Measurements from ENCODE around the gene ABCC1. TPM values are rescaled to one million over a fixed set of nuclear protein-coding genes. Genes with fewer than 3 reads are reported as not detected.

The ABCC1 gene
- total and polyA plus RNA-seq, 2 donors from 2014 or later, result 4.6 to 29.7 TPM

DNA sequence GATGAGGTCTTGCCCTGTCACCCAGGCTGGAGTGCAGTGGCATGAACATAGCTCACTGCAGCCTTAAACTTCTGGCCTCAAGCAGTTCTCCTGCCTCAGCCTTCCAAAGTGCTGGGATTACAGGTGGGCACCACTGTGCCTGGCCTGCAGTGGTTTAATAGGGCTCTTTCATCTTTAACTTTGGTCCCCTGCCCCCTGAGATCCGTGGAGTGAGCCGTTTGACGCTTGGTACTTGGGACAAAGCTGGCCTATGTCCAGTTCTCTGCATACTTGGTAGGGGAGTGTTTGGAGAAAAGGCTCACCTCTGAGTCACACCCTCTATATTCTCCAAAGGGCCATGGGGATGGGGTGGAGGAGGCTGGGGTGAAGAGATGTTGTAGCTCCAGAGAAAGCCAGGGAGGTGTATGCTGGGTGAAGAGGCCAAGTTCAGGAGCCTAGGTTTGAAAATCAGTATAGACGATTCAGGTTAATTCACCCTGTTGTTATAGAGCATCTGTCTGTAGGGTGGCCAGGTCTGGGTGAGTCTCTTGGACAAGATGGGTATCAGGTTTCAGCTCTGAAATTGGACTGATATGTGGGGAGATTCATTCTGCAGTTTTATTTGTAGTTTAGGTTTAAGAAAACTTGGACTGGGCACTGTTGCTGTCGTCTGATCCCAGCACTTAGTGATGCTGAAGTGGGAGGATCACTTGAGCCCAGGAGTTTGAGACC is 17.6 kb downstream of the ABCC1 start:
- intact Hi-C loops (cut with DNase I), result no loop called here
- Histone ChIP-seq H3K4me1 (ENCODE audit: control insufficient read depth in 2 of 3, insufficient read depth in 2 of 3, low read depth in 1 of 3, low read length in 3 of 3) (no peaks in the 10 kb centered on the region), H3K9ac (ENCODE audit: low read length in 3 of 3) (no peak overlapping the region), H3K36me3 (ENCODE audit: control insufficient read depth in 2 of 3, insufficient read depth in 3 of 3, low read length in 3 of 3) (no peaks in the 10 kb centered on the region), H3K9me3 (ENCODE audit: control insufficient read depth in 2 of 3, insufficient read depth in 1 of 3, low read length in 3 of 3) (no peaks in the 10 kb centered on the region), H3K4me3 (ENCODE audit: low read length in 3 of 3) (no peak overlapping the region), H3K27ac (ENCODE audit: low read depth in 2 of 2, low read length in 2 of 2) (no peak overlapping the region), H3K27me3 (ENCODE audit: control insufficient read depth, insufficient read depth, low read length) (no peaks in the 10 kb centered on the region)
- FAIRE-seq, result no peak
- TF ChIP-seq, protein P1, sequence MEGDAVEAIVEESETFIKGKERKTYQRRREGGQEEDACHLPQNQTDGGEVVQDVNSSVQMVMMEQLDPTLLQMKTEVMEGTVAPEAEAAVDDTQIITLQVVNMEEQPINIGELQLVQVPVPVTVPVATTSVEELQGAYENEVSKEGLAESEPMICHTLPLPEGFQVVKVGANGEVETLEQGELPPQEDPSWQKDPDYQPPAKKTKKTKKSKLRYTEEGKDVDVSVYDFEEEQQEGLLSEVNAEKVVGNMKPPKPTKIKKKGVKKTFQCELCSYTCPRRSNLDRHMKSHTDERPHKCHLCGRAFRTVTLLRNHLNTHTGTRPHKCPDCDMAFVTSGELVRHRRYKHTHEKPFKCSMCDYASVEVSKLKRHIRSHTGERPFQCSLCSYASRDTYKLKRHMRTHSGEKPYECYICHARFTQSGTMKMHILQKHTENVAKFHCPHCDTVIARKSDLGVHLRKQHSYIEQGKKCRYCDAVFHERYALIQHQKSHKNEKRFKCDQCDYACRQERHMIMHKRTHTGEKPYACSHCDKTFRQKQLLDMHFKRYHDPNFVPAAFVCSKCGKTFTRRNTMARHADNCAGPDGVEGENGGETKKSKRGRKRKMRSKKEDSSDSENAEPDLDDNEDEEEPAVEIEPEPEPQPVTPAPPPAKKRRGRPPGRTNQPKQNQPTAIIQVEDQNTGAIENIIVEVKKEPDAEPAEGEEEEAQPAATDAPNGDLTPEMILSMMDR (IDR thresholded peaks at IDR 0.05; ENCODE audit: borderline replicate concordance, extremely low read depth, insufficient read depth), result no peak
- no peak for DNase-seq

DNA sequence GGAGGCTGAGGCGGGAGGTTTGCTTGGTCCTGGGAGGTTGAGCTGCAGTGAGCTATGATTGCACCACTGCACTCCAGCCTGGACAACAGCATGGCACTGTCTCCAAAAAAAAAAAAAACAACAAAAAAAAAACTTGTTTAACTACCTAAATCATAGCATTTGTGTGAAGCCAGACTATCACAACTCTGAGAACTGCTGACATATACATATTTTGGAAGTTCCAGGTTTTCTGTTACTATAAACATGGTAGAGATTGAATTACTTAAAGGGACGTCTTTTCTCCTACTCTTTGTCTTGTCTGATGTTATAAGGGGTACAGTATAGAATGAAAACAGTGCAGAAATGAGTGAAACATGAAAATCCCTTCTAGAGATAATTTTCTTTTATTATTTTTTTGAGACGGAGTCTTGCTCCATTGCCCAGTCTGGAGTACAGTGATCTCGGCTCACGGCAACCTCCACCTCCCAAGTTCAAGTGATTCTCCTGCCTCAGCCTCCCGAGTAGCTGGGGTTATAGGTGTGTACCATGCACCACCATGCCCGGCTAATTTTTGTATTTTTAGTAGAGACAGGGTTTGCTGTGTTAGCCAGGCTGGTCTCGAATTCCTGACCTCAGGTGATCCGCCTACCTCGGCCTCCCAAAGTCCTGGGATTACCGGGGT is 18.4 kb downstream of the ABCC1 start:
- TF ChIP-seq, protein P1 (IDR thresholded peaks at IDR 0.05; ENCODE audit: borderline replicate concordance, extremely low read depth, insufficient read depth), result no peak
- Histone ChIP-seq H3K4me3 (ENCODE audit: low read length in 3 of 3) (no peak overlapping the region), H3K27me3 (ENCODE audit: control insufficient read depth, insufficient read depth, low read length) (no peaks in the 10 kb centered on the region), H3K4me1 (ENCODE audit: control insufficient read depth in 2 of 3, insufficient read depth in 2 of 3, low read depth in 1 of 3, low read length in 3 of 3) (no peaks in the 10 kb centered on the region), H3K9me3 (ENCODE audit: control insufficient read depth in 2 of 3, insufficient read depth in 1 of 3, low read length in 3 of 3) (peaks cover 0 to 3% (median 0%) of the 10 kb centered on the region in 3 donors), H3K36me3 (ENCODE audit: control insufficient read depth in 2 of 3, insufficient read depth in 3 of 3, low read length in 3 of 3) (no peaks in the 10 kb centered on the region), H3K9ac (ENCODE audit: low read length in 3 of 3) (no peak overlapping the region), H3K27ac (ENCODE audit: low read depth in 2 of 2, low read length in 2 of 2) (no peak overlapping the region)
- no peak for FAIRE-seq
- intact Hi-C loops (cut with DNase I), result no loop called here
- DNase-seq, result no peak

DNA sequence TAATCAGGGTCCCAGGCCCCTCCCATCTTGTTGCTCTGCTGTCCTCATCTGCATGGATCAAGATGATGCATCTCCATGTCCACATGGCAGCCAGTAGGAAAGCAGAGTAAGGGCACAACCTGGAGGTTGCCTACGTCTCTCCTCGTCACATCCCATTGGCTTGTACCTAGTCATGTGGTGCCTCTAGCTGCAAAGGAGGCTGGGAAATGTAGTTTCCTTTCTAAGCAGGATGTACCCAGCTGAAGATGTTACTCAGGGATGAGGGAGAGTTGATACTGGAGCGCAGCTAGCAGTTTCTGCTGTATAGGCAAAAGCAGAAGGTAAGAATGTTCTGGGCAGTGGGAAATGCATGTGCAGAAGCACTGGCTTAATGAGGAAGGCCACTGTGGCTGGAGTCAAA is 20.8 kb downstream of the ABCC1 start:
- TF ChIP-seq, protein P1 (IDR thresholded peaks at IDR 0.05; ENCODE audit: borderline replicate concordance, extremely low read depth, insufficient read depth), result no peak
- Histone ChIP-seq H3K4me3 (ENCODE audit: low read length in 3 of 3) (no peak overlapping the region), H3K36me3 (ENCODE audit: control insufficient read depth in 2 of 3, insufficient read depth in 3 of 3, low read length in 3 of 3) (no peaks in the 10 kb centered on the region), H3K4me1 (ENCODE audit: control insufficient read depth in 2 of 3, insufficient read depth in 2 of 3, low read depth in 1 of 3, low read length in 3 of 3) (no peaks in the 10 kb centered on the region), H3K27ac (ENCODE audit: low read depth in 2 of 2, low read length in 2 of 2) (no peak overlapping the region), H3K27me3 (ENCODE audit: control insufficient read depth, insufficient read depth, low read length) (no peaks in the 10 kb centered on the region), H3K9me3 (ENCODE audit: control insufficient read depth in 2 of 3, insufficient read depth in 1 of 3, low read length in 3 of 3) (peaks cover 0 to 3% (median 0%) of the 10 kb centered on the region in 3 donors), H3K9ac (ENCODE audit: low read length in 3 of 3) (no peak overlapping the region)
- DNase-seq (no peak), FAIRE-seq (no peak)
- intact Hi-C loops (cut with DNase I), result no loop called here

Measured in kidney (tissue), 14 donors.